ENCODE results near the gene PTPRT.

DNA sequence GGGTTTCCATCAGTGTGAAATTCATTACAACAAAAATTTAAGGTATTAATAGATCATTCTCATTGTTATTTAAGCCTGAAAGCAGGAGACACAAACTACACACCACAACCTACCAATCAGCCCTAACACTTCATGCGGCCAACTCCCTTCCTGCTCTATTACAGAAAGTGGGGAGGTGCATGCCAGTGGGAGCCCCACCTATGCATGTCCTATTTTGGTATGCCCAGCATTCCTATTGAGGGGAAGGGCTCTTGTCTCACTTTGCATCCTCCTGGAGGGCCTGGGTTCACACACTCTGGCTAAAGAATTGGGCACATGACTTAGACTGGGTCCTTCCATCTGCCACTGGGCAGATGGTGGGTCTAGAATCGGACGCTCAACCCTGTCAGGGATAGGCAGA, 450.0 kb downstream of the PTPRT start:
- no peak for TF ChIP-seq POLR2A (IDR thresholded peaks at IDR 0.05)
- TF ChIP-seq, protein P1, sequence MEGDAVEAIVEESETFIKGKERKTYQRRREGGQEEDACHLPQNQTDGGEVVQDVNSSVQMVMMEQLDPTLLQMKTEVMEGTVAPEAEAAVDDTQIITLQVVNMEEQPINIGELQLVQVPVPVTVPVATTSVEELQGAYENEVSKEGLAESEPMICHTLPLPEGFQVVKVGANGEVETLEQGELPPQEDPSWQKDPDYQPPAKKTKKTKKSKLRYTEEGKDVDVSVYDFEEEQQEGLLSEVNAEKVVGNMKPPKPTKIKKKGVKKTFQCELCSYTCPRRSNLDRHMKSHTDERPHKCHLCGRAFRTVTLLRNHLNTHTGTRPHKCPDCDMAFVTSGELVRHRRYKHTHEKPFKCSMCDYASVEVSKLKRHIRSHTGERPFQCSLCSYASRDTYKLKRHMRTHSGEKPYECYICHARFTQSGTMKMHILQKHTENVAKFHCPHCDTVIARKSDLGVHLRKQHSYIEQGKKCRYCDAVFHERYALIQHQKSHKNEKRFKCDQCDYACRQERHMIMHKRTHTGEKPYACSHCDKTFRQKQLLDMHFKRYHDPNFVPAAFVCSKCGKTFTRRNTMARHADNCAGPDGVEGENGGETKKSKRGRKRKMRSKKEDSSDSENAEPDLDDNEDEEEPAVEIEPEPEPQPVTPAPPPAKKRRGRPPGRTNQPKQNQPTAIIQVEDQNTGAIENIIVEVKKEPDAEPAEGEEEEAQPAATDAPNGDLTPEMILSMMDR (IDR thresholded peaks at IDR 0.05), result no peak

Measured in Peyer's patch (tissue), 4 donors.